Measurements from ENCODE around the gene ATF3.
"Not testable (repeated sequence)": the region's sequence is repeated elsewhere in the genome, so short reads cannot be mapped to it uniquely, and the experiment has no call there.

Gene ATF3

DNA sequence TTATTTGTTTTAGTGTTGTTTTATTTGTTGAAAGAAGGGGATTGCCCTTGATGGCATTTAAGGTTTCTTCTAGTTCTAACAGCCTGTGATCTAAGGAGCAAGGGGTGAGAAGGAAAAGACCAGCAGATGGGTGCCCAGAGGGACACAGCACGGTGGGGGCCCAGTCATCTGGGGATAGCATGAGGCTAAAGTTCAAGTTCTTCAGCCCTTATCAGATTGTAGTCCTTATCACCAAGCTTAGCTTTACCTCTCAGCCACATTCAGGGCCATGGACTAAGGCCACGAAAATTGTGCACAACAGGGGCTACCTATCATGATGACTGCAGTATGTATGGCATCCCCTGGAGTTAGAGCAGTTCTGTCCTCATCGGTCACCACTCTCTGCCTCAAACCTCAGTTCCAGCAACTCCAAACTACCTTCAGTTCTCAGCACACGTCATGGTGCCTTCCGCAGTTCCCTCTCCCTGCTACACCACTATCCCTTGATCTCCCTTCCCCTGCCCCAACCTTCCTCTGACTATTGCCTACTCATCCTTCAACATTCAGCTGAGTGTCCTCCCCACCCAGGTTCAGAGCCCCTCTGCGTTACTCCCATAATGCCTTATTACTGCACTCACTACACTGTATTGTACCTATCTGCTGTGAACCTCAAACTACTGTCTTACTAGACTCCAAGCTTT, 36.4 kb downstream of the ATF3 start:
- no peak overlapping the region for H3K4me3 ChIP-seq
- H3K27ac ChIP-seq = no peak overlapping the region

DNA sequence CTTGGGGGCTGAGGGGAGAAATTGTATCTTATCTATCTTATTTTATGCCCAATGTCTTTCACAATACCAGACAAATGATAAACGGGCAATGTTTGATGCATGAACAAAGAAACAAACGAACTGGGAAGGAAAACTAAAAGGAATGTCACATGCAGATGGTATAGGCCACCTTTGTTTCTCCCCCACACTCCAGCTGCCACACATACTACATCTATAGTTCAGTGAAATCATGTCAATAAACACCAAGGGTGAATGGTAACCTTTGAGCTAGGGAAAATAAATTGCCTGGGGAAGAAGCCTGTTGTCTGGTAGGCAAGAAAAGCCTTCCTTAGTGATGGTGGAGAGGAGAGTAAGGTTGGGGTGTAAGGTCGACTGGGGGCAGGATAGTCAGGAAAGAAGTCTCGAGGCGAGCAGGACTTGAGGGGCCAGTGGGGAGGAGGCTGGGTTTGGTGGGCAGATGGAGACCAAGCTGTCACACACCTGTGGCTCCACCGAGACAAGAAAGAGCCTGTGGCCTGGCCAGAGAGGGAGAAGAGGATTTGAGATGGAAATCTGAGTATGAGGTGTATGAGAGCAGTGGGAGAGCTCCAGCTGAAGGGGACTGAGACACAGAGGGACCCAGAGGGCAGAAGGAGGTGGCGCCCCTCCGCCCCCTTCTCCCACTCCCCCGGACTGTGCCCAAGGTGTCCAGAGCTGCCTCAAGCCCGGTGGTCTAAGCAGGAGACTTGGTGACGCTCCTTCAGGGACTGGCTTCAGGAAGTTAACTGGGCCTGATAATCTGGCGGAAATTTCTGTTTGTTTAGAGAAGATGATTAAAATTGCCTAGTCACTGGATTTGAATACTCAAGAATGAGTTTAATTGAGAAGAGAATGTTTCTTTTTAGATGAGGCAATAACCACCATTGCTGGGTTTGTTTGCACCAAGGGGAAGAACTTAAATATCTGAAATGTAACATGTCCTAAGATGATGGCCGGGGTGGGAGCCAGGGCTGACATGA, 37.3 kb downstream of the ATF3 start:
- Histone ChIP-seq H3K27ac (no peak overlapping the region), H3K4me3 (no peak overlapping the region)

DNA sequence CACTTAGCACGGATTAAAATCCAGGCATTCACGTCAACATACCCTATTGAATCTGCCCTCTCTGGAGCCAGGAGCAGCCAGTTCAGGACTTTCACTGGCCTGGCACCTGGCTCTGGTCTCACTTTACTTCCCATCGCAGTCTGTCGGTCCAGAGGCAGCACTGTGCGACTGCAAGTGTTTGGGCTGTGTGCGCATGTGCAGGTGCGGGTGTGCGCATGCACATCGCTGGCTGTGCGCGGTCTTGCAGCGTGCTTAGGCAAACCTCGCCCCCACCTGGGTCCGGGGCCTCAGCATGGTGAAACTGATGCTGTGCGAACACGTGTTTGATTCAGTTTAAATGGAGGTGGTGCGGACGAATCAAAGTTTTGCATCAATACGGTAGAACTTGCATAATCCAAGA, 38.0 kb downstream of the ATF3 start:
- H3K4me3 ChIP-seq = no peak overlapping the region
- no peak overlapping the region for H3K27ac ChIP-seq

DNA sequence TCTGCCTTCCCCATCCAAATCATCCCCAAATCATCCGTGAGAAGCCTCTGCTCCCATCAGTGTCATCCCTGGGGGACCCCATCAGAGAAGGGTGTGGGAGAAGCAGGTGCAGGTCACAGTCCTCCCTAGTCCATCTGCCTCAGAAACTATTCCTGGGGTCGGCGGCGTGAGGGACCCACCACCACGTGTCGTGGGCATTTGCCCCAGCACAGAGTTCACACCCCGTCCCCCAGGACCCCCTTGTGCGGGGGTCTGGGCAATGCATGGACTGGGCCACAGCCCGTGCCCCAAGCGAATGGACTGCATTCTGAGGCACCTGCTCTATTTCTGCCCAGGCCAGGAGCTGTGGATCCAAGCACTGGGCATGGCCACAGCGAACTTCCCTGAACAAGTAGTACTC, 38.4 kb downstream of the ATF3 start:
- Histone ChIP-seq H3K27ac (no peak overlapping the region), H3K4me3 (no peak overlapping the region)

DNA sequence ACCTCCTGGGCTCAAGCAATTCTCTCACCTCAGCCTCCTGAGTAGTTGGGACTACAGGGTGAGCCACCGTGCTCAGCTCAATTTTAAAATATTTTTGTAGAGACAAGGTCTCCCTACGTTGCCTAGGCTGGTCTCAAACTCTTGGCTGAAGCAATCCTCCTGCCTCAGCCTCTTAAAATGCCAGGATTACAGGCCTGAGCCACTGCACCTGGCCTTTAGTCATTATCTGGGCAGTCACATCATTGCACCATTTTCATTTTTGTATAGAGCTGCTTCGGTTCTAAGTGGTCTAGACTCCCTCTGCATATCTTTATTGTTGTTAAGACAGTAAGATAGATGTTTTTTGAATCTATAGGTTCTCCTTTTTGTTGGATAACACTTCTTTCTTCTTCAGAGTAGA, 39.9 kb downstream of the ATF3 start:
- no peak overlapping the region for H3K27ac ChIP-seq
- no peak overlapping the region for H3K4me3 ChIP-seq

DNA sequence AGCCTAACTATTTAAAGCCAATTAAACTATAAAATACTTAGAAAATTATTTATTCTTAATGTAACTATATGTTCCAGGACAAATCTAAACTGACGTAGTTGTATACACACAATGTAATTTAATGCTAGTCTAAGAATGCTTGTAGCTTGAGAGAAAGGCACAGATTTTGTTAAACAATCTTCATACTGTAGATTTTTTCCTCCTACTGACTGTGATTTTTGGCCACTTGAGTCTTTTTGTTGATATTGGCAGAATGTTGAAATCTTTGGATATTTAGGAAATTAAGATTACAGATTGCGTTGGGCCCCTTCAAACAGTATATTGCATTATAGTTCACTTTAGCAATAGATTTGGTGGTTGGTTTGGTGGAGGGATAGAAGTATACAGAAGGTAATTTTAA, 40.5 kb downstream of the ATF3 start:
- no peak overlapping the region for H3K27ac ChIP-seq

DNA sequence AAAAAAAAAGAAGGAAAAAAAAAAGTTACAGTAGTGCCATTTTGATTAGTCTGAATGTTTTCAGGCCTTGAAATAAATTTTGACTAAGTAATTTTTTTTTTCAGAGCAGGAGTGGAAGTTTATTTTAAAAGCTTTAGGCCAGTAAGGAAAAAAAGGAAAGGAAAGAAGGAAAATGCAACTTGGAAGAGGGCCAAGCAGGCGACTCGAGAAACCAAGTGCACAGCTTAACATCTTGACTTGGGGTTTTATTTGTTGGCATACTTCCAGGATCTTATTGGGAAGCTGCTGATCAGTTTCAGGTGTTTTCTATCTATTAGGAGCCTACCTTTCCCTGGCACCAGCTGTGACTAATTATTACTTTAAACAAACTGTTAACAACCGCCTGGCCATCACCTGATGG, 41.7 kb downstream of the ATF3 start:
- Histone ChIP-seq H3K27ac (no peak overlapping the region), H3K4me3 (no peak overlapping the region)

More for the DNA sequence above, 40.5 kb downstream of the ATF3 start:
- no peak overlapping the region for H3K4me3 ChIP-seq

DNA sequence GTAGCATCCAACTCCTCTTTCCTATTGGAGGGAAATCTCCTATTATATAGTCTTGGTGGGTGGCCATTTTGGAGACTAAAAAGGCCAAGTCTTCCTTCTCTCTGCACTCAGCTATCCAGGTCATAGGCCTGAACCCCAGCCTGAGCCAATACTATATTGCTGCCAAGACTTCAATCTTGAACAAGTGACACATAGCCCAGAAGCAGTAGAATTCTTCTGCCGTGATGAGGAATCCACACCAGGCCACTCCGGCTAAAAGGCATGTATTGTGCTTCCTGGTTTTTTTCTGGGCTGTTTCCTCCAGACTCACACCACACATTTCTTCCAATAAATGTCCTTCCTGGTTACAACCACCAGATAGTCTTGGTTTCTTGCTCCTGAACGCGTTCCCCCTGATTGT, 43.0 kb downstream of the ATF3 start:
- H3K4me3 ChIP-seq = no peak overlapping the region
- no peak overlapping the region for H3K27ac ChIP-seq

DNA sequence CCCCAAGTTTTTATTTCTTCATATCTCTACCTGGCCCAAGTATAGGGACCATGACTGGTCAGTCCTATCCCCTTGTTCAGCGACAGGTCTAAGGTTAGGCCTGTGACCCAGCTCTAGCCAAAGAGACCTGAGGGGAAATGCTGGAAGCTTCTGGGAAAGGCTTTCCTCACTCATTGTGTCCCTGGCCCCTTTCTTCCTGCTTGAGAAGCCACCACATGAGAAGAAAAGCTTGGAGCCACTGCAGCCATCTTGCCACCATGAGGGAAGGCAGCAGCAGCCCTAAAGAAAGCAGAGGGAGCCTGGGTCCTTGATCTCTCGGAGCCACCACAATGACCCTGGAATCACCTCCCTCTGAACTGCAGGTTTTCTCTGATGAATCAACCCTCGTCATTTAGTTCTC, 43.4 kb downstream of the ATF3 start:
- no peak overlapping the region for H3K27ac ChIP-seq

DNA sequence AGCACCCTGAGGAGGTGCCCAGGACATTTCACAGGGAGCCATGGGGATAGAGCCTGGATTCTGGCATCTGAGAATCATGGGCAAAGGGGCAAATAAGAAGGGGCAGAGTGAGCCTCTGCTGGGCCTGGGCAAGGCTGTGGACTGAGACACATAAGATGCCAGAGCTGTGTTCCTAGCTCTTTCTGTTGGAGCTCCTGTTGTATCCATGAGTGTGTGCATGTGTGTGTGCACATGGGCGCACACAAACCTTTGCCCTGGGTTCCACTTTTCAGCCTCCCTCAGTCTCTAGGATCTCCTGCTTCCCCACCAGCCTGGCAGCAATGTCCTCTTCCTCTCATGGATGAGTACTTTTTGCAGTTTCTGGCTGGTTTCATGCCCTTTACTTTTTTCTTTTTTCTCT, 44.0 kb downstream of the ATF3 start:
- H3K4me3 ChIP-seq = no peak overlapping the region

More for the DNA sequence above, 43.4 kb downstream of the ATF3 start:
- no peak overlapping the region for H3K4me3 ChIP-seq

DNA sequence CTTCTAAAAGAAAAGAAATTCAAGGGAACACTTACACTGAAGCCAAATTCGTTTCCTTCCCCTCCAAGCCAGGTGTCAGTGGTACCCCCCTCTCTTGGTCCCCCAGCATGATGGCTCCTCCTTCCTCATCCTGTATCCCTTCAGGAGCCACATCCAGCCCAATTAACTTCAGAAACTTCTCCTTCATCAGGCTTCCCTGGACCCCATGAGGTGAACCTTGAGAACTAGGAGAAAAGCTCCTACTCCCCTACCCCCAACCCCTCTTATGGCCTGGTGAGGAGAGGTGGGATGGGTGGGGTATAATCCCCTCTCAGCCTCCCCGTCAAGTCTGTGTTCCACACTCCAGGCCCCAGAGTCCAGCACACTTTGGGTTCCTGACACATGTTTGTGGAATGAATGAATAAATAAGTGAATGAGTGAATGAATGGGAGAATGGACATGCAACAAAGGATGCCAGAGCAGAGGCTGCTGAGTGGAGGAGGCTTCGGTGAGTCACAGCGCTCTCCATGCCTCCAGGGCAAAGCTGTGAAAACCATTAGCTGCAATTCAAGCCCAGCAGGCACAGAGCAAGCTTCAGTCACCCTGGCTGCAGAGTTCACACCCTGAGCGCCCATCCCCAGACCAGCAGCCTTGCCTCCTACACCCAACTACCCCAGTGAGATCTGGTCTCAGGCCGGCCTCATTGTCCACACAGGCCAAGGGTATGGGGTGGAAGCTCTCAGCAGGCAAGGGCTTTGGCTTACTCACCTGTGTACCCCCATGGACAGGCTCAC, 47.3 kb downstream of the ATF3 start:
- Histone ChIP-seq H3K27ac (no peak overlapping the region), H3K4me3 (no peak overlapping the region)

More for the DNA sequence above, 44.0 kb downstream of the ATF3 start:
- H3K27ac ChIP-seq = no peak overlapping the region

DNA sequence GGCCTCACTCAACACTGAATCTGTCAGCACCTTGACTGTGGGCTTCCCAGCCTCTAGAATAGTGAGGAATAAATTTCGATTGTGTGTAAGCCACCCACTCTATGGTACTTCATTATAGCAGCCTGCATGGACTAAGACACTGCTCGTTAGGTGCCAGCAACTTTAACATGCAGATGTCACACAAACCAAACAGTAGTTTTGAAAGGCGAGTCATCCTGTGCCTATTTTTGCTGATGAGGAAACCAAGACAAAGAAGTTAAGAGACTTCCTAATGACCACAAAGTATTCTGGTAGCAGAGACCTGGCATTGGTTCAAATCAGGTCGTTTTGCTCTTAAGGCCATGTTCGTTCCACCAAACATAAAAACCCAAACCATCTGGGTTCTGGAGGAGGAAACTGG, 48.2 kb downstream of the ATF3 start:
- Histone ChIP-seq H3K4me3 (no peak overlapping the region), H3K27ac (no peak overlapping the region)

DNA sequence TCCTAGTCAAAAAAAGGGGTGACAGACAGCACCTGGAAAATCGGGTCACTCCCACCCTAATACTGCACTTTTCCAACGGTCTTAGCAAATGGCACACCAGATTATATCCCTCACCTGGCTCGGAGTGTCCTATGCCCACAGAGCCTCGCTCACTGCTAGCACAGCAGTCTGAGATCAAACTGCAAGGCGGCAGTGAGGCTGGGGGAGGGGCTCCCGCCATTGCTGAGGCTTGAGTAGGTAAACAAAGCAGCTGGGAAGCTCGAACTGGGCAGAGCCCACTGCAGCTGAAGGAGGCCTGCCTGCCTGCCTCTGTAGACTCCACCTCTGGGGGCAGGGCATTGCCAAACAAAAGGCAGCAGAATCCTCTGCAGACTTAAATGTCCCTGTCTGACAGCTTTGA, 49.7 kb downstream of the ATF3 start:
- not testable (repeated sequence) for H3K27ac ChIP-seq, H3K4me3 ChIP-seq

DNA sequence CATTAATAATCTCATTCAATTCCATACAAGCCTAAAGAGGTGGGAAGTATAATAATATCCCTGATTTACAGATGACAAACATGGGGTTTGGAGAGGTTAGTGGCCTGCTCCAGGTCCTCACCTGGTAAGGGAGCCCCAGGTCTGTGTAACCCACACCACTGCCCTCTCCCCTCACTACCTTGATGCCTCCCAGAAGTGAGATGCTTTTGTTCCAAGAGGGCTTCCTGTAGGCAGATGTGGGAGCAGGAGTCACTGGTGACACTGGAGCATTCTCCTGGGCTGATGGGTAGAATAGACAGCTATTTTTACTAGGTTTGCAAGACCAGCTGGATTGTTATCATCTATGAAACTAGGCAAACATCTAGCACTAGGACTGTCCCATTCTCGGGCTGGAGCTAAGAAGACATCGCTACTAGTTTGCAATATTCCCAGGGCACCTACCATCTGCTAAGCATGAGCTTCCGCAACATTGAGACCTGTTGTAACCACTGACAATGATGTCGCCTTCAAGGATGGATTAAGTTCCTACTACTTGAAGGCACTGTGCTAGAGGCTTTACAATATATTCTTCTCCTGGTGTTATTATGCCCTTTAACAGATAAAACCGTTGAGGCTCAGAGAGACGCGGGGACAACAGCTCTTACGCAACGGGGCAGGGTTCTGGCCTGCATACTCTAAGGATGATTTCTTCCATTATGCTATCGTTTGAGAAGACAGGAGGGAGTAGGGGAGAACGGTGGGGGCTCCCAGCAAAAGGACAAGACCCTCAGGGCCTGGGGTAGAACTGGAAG, 56.0 kb downstream of the ATF3 start:
- Histone ChIP-seq H3K4me3 (no peak overlapping the region), H3K27ac (peak overlapping the region in 2 of 21 experiments; percentile 76 to 82)

DNA sequence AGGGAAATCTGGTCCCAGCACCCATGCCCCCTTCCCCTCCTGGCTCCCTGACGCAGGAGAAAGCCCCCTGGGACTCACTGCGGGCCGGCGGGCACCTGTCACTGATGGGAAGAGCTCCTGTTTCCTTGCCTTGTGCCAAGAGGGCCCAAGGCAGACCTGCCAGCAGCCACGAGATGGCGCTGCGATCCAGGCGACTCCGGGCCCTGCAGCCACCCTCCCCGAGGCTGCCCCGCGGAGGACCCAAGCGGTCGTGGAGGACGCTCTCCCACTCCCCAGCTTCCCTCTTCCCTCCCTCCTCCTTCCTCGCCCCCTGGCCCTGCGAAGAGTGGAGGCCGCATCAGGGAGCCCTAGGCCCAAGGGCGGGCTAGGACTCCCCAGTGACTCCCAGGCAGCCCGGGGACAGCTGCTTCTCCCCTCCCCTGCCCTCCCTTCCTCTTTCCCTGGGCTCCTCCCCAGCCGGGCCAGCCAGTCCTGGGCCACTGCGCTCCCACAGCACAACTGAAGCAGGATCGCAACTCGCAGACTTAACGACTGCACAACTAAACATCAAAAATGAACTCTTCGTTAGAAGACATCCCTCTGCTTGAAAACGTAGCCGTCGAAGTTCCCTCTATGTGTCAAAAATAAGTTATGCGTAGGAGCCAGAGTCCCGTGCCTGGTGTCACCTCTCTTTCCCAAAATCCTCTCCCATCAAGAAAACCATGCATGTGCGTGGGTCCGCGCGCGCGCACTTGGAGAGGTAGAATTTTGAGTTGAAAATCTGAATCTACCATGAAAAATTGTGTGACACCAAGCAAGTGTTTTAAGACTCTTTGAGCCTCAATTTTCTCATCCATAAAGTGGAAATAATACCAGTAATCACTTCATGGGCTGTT, 56.9 kb downstream of the ATF3 start:
- H3K4me3 ChIP-seq = peak overlapping the region; percentile 21 to 43 (median 33)
- H3K27ac ChIP-seq = peak overlapping the region in 15 of 21 experiments; percentile 46 to 84 (median 77)

DNA sequence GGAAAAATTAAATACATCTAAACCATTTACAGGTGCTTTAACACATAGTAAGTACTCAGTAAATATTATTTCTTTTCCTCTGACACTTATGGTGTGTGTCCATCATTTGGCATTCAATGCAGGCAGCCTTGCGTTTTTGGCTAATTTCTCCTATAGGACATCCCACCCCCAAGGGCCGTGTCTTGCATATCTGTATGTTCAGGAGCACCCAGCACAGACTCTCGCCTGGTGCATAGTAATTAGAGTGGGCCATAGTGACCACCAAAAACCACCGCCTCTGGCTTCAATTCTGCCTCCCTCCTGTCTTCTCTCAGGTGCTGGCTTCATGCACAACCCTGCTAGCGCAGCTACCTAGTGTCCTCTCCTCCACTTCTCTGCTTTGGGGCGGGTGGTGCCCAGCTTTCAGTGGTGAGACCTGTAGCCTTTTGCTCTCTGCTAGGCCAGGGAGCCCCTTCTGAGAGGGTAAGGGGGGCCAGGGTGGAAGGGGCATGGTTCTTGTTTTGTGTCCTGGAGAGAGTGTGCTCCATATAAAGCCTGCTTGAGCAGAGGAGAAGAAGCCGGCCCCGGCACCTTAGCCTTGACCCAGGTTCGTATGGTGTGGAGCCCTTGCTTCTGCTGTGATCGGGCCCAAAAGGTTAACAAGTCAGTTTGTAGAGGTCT, 57.7 kb downstream of the ATF3 start:
- no peak overlapping the region for H3K27ac ChIP-seq
- H3K4me3 ChIP-seq = no peak overlapping the region

DNA sequence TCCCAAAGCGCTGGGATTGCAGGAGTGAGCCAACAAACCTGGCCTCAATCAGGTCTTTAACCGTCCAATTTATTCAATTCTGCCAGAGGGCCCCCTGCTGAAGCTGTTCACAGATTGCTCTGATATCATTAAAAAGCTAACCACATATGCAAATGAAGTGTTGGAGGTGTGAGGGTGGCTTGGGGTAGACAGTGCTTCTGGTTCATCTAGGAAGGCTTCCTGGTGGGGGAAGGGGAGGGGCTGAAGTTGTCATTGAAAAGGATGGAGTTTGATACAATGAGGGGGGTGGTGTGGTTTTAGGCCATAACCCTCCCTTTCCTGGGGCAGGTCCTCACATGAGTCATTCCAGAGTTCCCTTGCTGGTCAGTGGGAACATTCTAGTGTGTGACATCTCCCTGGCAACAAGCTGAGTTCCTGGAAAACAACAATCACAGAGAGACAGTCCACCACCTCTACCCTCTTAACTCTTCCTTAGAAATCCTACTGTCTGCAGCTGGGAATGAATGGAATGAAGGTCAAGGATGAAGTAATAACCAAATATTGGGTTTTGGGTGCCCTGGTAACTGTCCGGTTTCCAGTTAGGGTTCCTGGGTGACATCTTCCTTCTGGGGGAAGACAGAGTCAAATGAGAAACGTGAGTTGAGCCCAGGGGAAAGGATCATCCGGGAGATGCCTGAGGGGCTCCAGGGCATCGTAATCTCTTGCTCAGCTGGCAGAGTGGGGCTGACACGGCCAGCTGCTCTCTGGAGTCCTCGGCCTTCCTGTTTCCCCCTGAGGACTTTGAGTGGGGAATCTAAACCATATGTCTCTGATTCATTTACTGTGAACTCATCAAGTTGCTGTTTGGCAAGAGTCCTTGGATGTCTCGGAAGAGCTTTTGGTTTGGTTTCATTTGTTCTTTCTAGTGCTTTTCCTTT, 58.9 kb downstream of the ATF3 start:
- peak overlapping the region in 20 of 21 experiments; percentile 4 to 92 (median 59) for H3K27ac ChIP-seq

More for the DNA sequence above, 58.9 kb downstream of the ATF3 start:
- H3K4me3 ChIP-seq = no peak overlapping the region
